Epithelial cell of esophagus (primary cell): ENCODE measurements around the gene AGPAT2.

Experiments
- DNase-seq: peaks from one replicate; pipeline ENCODE4 v3.0.0; 2010; ENCODE audit warnings: low read depth
- H3K4me3 ChIP-seq: 2 replicates; pipeline ENCODE4 v1.5.1; 2011; ENCODE audit warnings: mild to moderate bottlenecking, low read length, control low read depth
- TF ChIP-seq, protein P1 (sequence below): IDR thresholded peaks from 2 replicates; pipeline ENCODE4 v1.5.1; 2011; ENCODE audit warnings: low read depth, mild to moderate bottlenecking, low read length, control low read depth, inconsistent platforms; ENCODE audit not compliant: insufficient read depth; ENCODE audit errors: missing control alignments

Gene AGPAT2

DNA sequence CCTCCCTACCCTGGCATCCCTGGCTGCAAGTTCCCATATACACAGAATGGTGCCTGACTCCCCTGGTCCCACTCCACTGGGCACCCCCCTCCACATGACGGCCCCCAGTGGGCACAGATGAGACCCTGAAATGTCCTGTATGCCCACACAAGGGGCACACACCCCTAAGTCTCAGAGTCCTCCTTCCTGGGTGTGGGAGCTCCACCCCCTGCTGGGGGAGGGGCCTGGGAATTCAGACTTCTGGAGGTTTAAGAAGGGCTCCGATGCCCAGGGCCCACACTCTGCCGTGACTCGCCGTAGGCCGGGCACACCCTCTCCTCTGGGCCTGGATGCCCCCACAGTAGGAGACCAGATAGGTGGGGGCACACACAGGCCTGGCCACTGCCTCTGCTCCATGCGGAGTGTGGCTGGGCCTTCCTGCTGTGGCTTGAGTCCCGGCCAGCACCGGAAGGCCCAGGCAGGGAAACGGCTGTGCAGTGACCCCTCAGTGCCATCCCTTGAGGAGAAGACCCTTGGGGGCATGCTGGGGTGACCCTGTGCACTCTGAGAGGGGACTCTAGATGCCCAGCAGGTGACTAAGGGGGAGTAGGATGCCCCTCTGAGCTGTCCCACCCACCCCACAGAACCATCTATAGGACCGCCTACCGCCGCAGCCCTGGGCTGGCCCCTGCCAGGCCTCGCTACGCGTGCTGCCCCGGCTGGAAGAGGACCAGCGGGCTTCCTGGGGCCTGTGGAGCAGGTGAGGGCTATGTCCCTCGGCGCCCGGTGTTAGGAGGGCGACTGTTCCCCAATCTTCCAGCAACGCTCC lies 18.1 kb downstream of the AGPAT2 start:
- H3K4me3 ChIP-seq, result no peak overlapping the region
- TF ChIP-seq, protein P1, sequence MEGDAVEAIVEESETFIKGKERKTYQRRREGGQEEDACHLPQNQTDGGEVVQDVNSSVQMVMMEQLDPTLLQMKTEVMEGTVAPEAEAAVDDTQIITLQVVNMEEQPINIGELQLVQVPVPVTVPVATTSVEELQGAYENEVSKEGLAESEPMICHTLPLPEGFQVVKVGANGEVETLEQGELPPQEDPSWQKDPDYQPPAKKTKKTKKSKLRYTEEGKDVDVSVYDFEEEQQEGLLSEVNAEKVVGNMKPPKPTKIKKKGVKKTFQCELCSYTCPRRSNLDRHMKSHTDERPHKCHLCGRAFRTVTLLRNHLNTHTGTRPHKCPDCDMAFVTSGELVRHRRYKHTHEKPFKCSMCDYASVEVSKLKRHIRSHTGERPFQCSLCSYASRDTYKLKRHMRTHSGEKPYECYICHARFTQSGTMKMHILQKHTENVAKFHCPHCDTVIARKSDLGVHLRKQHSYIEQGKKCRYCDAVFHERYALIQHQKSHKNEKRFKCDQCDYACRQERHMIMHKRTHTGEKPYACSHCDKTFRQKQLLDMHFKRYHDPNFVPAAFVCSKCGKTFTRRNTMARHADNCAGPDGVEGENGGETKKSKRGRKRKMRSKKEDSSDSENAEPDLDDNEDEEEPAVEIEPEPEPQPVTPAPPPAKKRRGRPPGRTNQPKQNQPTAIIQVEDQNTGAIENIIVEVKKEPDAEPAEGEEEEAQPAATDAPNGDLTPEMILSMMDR, result no peak
- DNase-seq, result peak; percentile 37

DNA sequence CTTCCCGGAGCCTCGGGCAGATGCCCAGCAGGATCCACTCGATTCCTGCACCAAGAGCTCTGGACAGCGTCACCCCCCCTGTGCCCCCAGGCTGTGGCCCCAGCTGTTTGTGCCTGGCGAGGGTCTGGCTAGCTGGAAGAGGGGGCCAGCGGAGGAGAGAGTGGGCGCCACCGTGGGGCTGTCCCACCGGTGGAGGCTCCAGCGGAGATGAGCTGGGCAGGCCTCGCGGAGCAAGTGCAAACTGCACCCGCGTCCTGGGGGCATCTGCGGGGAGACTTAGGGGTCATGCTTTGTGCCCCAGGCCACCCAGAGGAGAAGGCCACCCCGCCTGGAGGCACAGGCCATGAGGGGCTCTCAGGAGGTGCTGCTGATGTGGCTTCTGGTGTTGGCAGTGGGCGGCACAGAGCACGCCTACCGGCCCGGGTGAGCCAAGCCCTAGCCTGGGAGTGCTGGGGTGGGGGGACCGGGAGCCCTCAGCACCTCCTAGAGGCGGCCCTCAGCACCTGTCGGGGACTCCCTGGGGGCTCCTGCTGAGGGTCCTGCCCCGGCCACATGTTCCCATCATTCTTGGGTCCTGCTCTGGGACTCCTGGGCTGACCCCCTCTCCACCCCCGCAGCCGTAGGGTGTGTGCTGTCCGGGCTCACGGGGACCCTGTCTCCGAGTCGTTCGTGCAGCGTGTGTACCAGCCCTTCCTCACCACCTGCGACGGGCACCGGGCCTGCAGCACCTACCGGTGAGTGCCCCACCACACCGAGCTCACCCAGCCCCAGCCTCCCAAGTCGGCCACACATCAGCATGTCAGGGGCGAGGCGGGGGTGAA lies 19.1 kb downstream of the AGPAT2 start:
- no peak overlapping the region for H3K4me3 ChIP-seq
- TF ChIP-seq, protein P1, result no peak
- DNase-seq, result no peak

DNA sequence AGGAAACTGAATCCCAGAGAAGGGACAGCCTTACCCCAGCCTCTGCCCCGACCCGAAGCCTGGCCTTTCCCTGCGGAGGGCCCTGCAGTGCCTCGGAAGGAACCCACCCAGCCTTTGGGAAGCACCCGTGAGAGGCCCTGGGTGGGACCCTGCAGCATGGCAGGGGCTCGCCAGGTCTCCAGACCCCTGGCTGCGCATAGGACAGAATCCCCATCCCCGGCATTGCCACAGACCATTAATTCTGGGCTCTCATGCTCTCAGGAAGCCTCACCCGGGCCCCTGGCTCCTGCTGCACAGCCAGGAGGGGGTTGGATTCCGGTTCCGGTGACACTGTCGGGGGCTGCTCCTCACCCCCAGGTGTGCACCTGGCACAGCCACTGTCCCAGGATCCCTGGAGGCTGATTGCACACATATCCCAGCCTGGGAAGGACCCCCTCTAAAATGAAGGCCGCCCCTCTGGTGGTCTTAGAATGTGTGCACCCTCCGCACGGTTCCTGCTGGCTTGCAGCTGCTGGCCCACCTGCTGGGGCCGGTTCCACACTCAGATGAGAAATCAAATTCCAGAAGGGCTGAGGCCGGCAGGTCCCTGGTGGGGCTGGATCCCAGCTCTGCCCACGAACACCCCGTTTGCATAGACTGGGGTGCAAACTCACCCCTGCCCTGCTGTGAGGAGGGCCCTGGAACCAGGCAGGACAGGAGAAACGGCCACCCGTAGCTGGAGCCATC lies 19.9 kb downstream of the AGPAT2 start:
- DNase-seq, result no peak
- TF ChIP-seq, protein P1, result no peak
- H3K4me3 ChIP-seq, result no peak overlapping the region

DNA sequence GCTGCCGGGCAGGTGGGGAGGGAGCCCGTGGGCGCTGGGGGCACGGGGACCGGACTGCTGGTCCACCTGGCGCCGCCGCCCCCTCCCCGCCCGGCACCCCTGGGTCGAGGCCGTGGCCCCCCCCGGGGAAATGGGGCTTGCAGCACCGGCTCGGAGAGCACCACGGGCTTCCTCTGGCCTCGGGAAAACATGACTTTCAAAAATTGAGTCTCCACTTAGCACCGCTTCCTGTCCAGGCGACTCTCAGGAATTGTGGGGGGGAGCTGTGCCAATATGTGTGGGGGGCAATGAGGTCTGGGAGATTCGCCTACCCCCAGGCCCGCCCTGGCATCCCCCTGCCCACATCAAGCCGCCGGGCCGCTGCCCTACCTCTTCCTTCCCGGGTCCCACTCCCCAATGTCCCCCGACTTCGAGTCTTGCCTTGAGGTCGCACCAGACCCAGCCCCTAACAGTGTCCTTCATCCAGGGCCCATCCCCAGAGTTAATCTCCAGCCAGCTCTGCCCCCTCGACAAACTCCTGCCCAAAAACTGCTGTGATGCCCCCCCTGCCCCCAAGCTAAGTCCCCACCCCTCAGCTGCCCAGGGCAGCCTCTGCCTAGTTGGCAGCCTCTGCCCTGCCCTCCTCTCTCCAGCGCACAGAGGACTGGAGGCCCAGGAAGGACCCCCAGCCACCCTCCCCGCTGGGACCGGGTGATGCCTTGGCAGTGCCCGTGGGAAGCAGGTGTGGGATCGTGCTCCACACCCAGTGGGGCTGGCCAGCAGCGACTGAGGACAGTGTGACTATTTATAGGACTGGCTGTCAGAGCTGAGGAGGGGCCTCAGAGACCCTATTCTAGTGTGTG lies 20.7 kb downstream of the AGPAT2 start:
- TF ChIP-seq, protein P1, result no peak
- no peak for DNase-seq
- H3K4me3 ChIP-seq, result no peak overlapping the region

DNA sequence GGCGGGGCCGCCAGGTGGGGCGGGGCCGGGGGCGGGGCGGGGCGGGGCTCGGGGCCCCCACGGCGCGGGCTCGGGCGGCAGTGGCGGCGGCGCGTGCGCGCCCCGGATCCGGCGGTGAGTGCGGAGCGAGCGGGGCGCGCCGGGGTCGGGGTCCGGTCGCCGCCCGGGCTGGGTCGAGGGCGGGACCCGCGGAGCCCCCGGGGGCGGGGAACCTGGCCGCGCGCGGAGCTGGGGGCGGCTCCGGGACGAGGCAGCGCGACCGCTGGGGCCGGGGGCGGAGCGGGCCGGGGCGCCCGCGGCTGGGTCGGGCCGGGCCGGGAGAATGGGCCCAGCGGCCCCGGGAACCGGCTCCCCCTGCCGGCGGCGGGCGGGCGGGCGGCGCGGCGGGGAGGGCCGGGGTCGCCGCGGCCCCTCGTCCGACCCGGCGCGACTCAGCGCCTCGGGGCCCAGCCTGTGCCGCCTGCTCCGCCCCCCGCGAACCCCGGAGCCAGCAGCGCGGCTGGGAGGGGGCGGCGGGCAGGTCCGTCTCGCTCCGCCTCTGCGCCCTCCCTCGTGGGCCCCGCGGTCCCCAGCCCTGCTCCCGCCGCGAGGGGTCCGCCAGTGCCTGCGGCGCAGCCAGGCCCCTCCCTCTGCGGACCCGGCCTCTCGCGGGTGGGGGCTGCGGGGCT lies 21.4 kb downstream of the AGPAT2 start:
- no peak for DNase-seq
- TF ChIP-seq, protein P1, result no peak
- no peak overlapping the region for H3K4me3 ChIP-seq
